ENCODE measurements around the gene FBXL16. TPM values are rescaled to one million over a fixed set of nuclear protein-coding genes. Genes with fewer than 3 reads are reported as not detected.

The FBXL16 gene
- total and polyA plus RNA-seq, 2 of the 13 experiments (the other 11 are each of a cell fraction or from before 2014, with no cell fraction given) = 0.22 to 2.0 TPM

GRCh38 chr16:740764-741505 is 35.3 kb upstream of the FBXL16 start, which contains the start of gene CIAO3 (continued):
- peak; percentile 69; the same call in 1 of the 2 replicates for TF ChIP-seq ZNF879 (CRISPR knock-in tag; IDR thresholded peaks at IDR 0.05)
- 0 out of 2 replicates have a peak, but pooled peaks have one; percentile 39 for TF ChIP-seq MED1 (CRISPR knock-in tag; IDR thresholded peaks at IDR 0.05)
- TF ChIP-seq MBD4 (IDR thresholded peaks at IDR 0.05; ENCODE audit: borderline replicate concordance, low read length) = no peak
- 0 out of 2 replicates have a peak, but pooled peaks have one; percentile 63 for TF ChIP-seq ZNF709 (CRISPR knock-in tag; IDR thresholded peaks at IDR 0.05)
- TF ChIP-seq YY1 (IDR thresholded peaks at IDR 0.05; ENCODE audit: insufficient read depth, insufficient replicate concordance, low read depth, low read length) = peak; percentile 97
- TF ChIP-seq ZBTB34 (CRISPR knock-in tag; IDR thresholded peaks at IDR 0.05) = 0 out of 2 replicates have a peak, but pooled peaks have one; percentile 62
- peak; percentile 78 for TF ChIP-seq HOXD1 (CRISPR knock-in tag; IDR thresholded peaks at IDR 0.05)
- TF ChIP-seq FUBP1 (CRISPR knock-in tag; IDR thresholded peaks at IDR 0.05; ENCODE audit: borderline replicate concordance) = no peak
- peak; percentile 39; the same call in 1 of the 2 replicates for TF ChIP-seq SNAPC2 (CRISPR knock-in tag; IDR thresholded peaks at IDR 0.05)
- TF ChIP-seq ZNF101 (CRISPR knock-in tag; IDR thresholded peaks at IDR 0.05; ENCODE audit: borderline replicate concordance, low read depth) = no peak
- peak; percentile 78 for TF ChIP-seq RAD21 (CRISPR knock-in tag; IDR thresholded peaks at IDR 0.05)
- TF ChIP-seq PRDM4 (CRISPR knock-in tag; IDR thresholded peaks at IDR 0.05; ENCODE audit: borderline replicate concordance) = no peak
- no peak for TF ChIP-seq HNF4A (CRISPR knock-in tag; IDR thresholded peaks at IDR 0.05)
- no peak for TF ChIP-seq EZH2 (conservative IDR thresholded peaks at IDR 0.05; ENCODE audit: low read depth, low read length)
- TF ChIP-seq ZNF615 (CRISPR knock-in tag; IDR thresholded peaks at IDR 0.05; ENCODE audit: borderline replicate concordance) = no peak
- no peak for TF ChIP-seq MED8 (CRISPR knock-in tag; IDR thresholded peaks at IDR 0.05; ENCODE audit: insufficient replicate concordance)
- TF ChIP-seq HHEX (CRISPR knock-in tag; IDR thresholded peaks at IDR 0.05) = no peak
- peak; percentile 93; the same call in 1 of the 2 replicates for TF ChIP-seq FOXK1 (CRISPR knock-in tag; IDR thresholded peaks at IDR 0.05; ENCODE audit: borderline replicate concordance, low read depth)
- peak; percentile 64; the same call in 1 of the 2 replicates for TF ChIP-seq ZNF431 (CRISPR knock-in tag; IDR thresholded peaks at IDR 0.05; ENCODE audit: borderline replicate concordance, low read depth)
- TF ChIP-seq LRRFIP1 (CRISPR knock-in tag; conservative IDR thresholded peaks at IDR 0.05) = no peak
- peak; percentile 91 for TF ChIP-seq ARNT2 (CRISPR knock-in tag; IDR thresholded peaks at IDR 0.05; ENCODE audit: low read depth)
